Measurements from ENCODE around the gene ASCC1. TPM values are rescaled to one million over a fixed set of nuclear protein-coding genes. Genes with fewer than 3 reads are reported as not detected.

The ASCC1 gene
- total RNA-seq, 1 experiment from 2014 or later = 34.9 TPM

- no peaks in the 10 kb centered on the region for H3K27me3 ChIP-seq
- H3K36me3 ChIP-seq = no peaks in the 10 kb centered on the region
- H3K9me3 ChIP-seq (replicated peaks) = no peaks in the 10 kb centered on the region
- H3K27ac ChIP-seq = no peak overlapping the region
- no peak overlapping the region for H3K4me3 ChIP-seq
- DNase-seq = no peak
- H3K4me1 ChIP-seq = peaks cover 6% of the 10 kb centered on the region
Measured at GRCh38 chr10:72090326-72090725, 125.8 kb downstream of the ASCC1 start.

GRCh38 chr10:72089618-72090017, 126.5 kb downstream of the ASCC1 start:
- no peaks in the 10 kb centered on the region for H3K36me3 ChIP-seq
- no peaks in the 10 kb centered on the region for H3K27me3 ChIP-seq
- H3K9me3 ChIP-seq (replicated peaks) = no peaks in the 10 kb centered on the region
- peak overlapping the region; percentile 70 for H3K27ac ChIP-seq
- peaks cover 6% of the 10 kb centered on the region for H3K4me1 ChIP-seq
- peak overlapping the region; percentile 59 for H3K4me3 ChIP-seq
- DNase-seq = peak; percentile 40 to 69

GRCh38 chr10:72088889-72089575, 127.0 kb downstream of the ASCC1 start:
- Histone ChIP-seq H3K9me3 (replicated peaks) (no peaks in the 10 kb centered on the region), H3K36me3 (no peaks in the 10 kb centered on the region), H3K4me3 (peak overlapping the region; percentile 59), H3K27ac (peak overlapping the region; percentile 70), H3K4me1 (peaks cover 5% of the 10 kb centered on the region), H3K27me3 (no peaks in the 10 kb centered on the region)
- DNase-seq = peak; percentile 92 to 96

GRCh38 chr10:72087969-72088888, 127.8 kb downstream of the ASCC1 start, which contains the start of gene SPOCK2:
Gene SPOCK2 (minus strand): TSS chr10:72088551. CDS start chr10:72088328, 223 bp downstream.
- H3K4me3 ChIP-seq = peak within 1 kb of the TSS; percentile 59

GRCh38 chr10:72087392-72087968, 128.6 kb downstream of the ASCC1 start:
- 0 out of 2 replicates have a peak, but pooled peaks cover 3% of the 10 kb centered on the region for H3K4me1 ChIP-seq
- H3K9me3 ChIP-seq (replicated peaks) = no peaks in the 10 kb centered on the region
- H3K36me3 ChIP-seq = no peaks in the 10 kb centered on the region
- H3K27me3 ChIP-seq = no peaks in the 10 kb centered on the region
- H3K4me3 ChIP-seq = peak overlapping the region; percentile 59
- no peak overlapping the region for H3K27ac ChIP-seq
- DNase-seq = no peak

More at GRCh38 chr10:72087969-72088888, 127.8 kb downstream of the ASCC1 start, which contains the start of gene SPOCK2:
- H3K9me3 ChIP-seq (replicated peaks) = no peaks in the 10 kb centered on the region
- H3K36me3 ChIP-seq = no peaks in the 10 kb centered on the region
- H3K27me3 ChIP-seq = no peaks in the 10 kb centered on the region
- 0 out of 2 replicates have a peak, but pooled peaks cover 3% of the 10 kb centered on the region for H3K4me1 ChIP-seq
- H3K27ac ChIP-seq = peak within 1 kb of the TSS; percentile 70
- DNase-seq = peak in 1 of 2 experiments; percentile 45

GRCh38 chr10:72086466-72087391, 129.3 kb downstream of the ASCC1 start:
- Histone ChIP-seq H3K9me3 (replicated peaks) (no peaks in the 10 kb centered on the region), H3K36me3 (no peaks in the 10 kb centered on the region), H3K27ac (no peak overlapping the region), H3K4me1 (0 out of 2 replicates have a peak, but pooled peaks cover 3% of the 10 kb centered on the region), H3K4me3 (peak overlapping the region; percentile 59), H3K27me3 (no peaks in the 10 kb centered on the region)
- DNase-seq = no peak

- H3K4me3 ChIP-seq = no peak overlapping the region
- no peak overlapping the region for H3K27ac ChIP-seq
- H3K27me3 ChIP-seq = no peaks in the 10 kb centered on the region
- 0 out of 2 replicates have a peak, but pooled peaks cover 3% of the 10 kb centered on the region for H3K4me1 ChIP-seq
- DNase-seq = no peak
- H3K9me3 ChIP-seq (replicated peaks) = no peaks in the 10 kb centered on the region
- H3K36me3 ChIP-seq = no peaks in the 10 kb centered on the region
Measured at GRCh38 chr10:72085864-72086465, 130.1 kb downstream of the ASCC1 start.

- no peak overlapping the region for H3K4me3 ChIP-seq
- DNase-seq = no peak
- H3K4me1 ChIP-seq = 0 out of 2 replicates have a peak, but pooled peaks cover 1% of the 10 kb centered on the region
- no peaks in the 10 kb centered on the region for H3K27me3 ChIP-seq
- no peaks in the 10 kb centered on the region for H3K9me3 ChIP-seq (replicated peaks)
- no peak overlapping the region for H3K27ac ChIP-seq
- H3K36me3 ChIP-seq = no peaks in the 10 kb centered on the region
Measured at GRCh38 chr10:72085166-72085565, 130.9 kb downstream of the ASCC1 start.

GRCh38 chr10:72083790-72084459, 132.2 kb downstream of the ASCC1 start:
- Histone ChIP-seq H3K4me1 (no peaks in the 10 kb centered on the region), H3K27me3 (no peaks in the 10 kb centered on the region), H3K27ac (no peak overlapping the region), H3K4me3 (no peak overlapping the region), H3K9me3 (replicated peaks) (no peaks in the 10 kb centered on the region), H3K36me3 (no peaks in the 10 kb centered on the region)
- DNase-seq = no peak

GRCh38 chr10:72082856-72083789, 133.0 kb downstream of the ASCC1 start:
- Histone ChIP-seq H3K27me3 (no peaks in the 10 kb centered on the region), H3K4me3 (no peak overlapping the region), H3K36me3 (no peaks in the 10 kb centered on the region), H3K4me1 (no peaks in the 10 kb centered on the region), H3K27ac (no peak overlapping the region), H3K9me3 (replicated peaks) (no peaks in the 10 kb centered on the region)
- no peak for DNase-seq

- no peaks in the 10 kb centered on the region for H3K36me3 ChIP-seq
- no peaks in the 10 kb centered on the region for H3K9me3 ChIP-seq (replicated peaks)
- DNase-seq = no peak
- no peaks in the 10 kb centered on the region for H3K27me3 ChIP-seq
- H3K27ac ChIP-seq = no peak overlapping the region
- H3K4me3 ChIP-seq = no peak overlapping the region
- H3K4me1 ChIP-seq = no peaks in the 10 kb centered on the region
Measured at GRCh38 chr10:72081772-72082590, 134.1 kb downstream of the ASCC1 start.

GRCh38 chr10:72081210-72081609, 134.9 kb downstream of the ASCC1 start:
- Histone ChIP-seq H3K27ac (no peak overlapping the region), H3K4me1 (no peaks in the 10 kb centered on the region), H3K27me3 (no peaks in the 10 kb centered on the region), H3K36me3 (no peaks in the 10 kb centered on the region), H3K9me3 (replicated peaks) (no peaks in the 10 kb centered on the region), H3K4me3 (no peak overlapping the region)
- no peak for DNase-seq

Measured in SJCRH30 (cell line).